WTC11 (cell line): Measurements from ENCODE around the gene NFS1.

Experiments used
- CTCF ChIP-seq: fragments of 200-600 bp; IDR thresholded peaks from 2 replicates; pipeline ENCODE4 v1.8.0; 2022; ENCODE audit warnings: antibody characterized with exemption
- FOXP1 ChIP-seq: sonication (generic); formaldehyde crosslinking; IDR thresholded peaks from 2 replicates; pipeline ENCODE4 v1.8.0; 2022; ENCODE audit warnings: missing genetic modification reagents, mild to moderate bottlenecking, moderate library complexity, borderline replicate concordance
- IRF1 ChIP-seq: sonication (generic); formaldehyde crosslinking; IDR thresholded peaks from 2 replicates; pipeline ENCODE4 v1.8.0; 2023; ENCODE audit warnings: missing genetic modification reagents
- MXD4 ChIP-seq: fragments of 250-450 bp; sonication (Bioruptor Pico); IDR thresholded peaks from 2 replicates; pipeline ENCODE4 v1.8.0; 2021; ENCODE audit warnings: mild to moderate bottlenecking, moderate library complexity, borderline replicate concordance
- NR2C2 ChIP-seq: sonication (generic); formaldehyde crosslinking; IDR thresholded peaks from 2 replicates; pipeline ENCODE4 v1.8.0; 2022; ENCODE audit warnings: mild to moderate bottlenecking, missing genetic modification reagents
- TCF7 ChIP-seq: sonication (generic); formaldehyde crosslinking; IDR thresholded peaks from 2 replicates; pipeline ENCODE4 v1.8.0; 2022; ENCODE audit warnings: mild to moderate bottlenecking, low read depth, missing genetic modification reagents, moderate library complexity
- TF ChIP-seq, protein P1 (sequence below): sonication (generic); formaldehyde crosslinking; conservative IDR thresholded peaks from 2 replicates; pipeline ENCODE4 v1.8.1; 2023; ENCODE audit warnings: mild to moderate bottlenecking, low read depth, missing genetic modification reagents, moderate library complexity

- TF ChIP-seq FOXP1 (CRISPR knock-in tag) = no peak
- no peak for TF ChIP-seq CTCF
- TF ChIP-seq IRF1 (CRISPR knock-in tag) = no peak
- TF ChIP-seq, protein P1, sequence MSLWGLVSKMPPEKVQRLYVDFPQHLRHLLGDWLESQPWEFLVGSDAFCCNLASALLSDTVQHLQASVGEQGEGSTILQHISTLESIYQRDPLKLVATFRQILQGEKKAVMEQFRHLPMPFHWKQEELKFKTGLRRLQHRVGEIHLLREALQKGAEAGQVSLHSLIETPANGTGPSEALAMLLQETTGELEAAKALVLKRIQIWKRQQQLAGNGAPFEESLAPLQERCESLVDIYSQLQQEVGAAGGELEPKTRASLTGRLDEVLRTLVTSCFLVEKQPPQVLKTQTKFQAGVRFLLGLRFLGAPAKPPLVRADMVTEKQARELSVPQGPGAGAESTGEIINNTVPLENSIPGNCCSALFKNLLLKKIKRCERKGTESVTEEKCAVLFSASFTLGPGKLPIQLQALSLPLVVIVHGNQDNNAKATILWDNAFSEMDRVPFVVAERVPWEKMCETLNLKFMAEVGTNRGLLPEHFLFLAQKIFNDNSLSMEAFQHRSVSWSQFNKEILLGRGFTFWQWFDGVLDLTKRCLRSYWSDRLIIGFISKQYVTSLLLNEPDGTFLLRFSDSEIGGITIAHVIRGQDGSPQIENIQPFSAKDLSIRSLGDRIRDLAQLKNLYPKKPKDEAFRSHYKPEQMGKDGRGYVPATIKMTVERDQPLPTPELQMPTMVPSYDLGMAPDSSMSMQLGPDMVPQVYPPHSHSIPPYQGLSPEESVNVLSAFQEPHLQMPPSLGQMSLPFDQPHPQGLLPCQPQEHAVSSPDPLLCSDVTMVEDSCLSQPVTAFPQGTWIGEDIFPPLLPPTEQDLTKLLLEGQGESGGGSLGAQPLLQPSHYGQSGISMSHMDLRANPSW (CRISPR knock-in tag) = no peak
- no peak for TF ChIP-seq TCF7 (CRISPR knock-in tag)
- no peak for TF ChIP-seq MXD4 (CRISPR knock-in tag)
- TF ChIP-seq NR2C2 (CRISPR knock-in tag) = no peak
Measured at GRCh38 chr20:35660122-35660937, 38.8 kb downstream of the NFS1 start.
